Measurements from ENCODE around the gene ENTR1. TPM values are rescaled to one million over a fixed set of nuclear protein-coding genes. Genes with fewer than 3 reads are reported as not detected.

ENTR1 gene
- polyA plus RNA-seq, 1 donor from 2014 or later = 63.7 TPM

DNA sequence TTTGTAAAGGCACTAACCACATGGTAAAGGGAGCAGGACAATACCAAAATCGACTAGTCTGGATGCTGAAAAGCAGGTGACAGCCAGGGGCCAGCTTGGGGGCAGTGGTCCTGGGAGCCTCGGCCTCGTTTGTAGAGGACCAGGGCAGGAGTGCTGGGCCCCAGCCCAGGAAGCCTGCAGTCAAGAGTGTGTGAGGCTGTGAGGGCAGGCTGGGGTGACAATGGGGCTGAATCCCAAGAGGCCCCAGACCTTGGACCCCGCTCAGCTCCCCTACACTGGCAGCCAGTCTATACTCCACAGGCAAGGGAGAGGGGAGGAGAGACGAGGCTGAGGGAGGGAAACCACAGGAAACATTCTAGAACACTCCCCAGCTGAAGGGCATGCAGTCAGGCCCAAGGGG is 31.9 kb upstream of the ENTR1 start:
- Histone ChIP-seq H3K4me3 (ENCODE audit: low read length) (no peak overlapping the region), H3K27me3 (ENCODE audit: insufficient read depth, low read depth, low read length) (no peaks in the 10 kb centered on the region), H3K4me2 (ENCODE audit: low read length) (no peak overlapping the region), H2AFZ (ENCODE audit: low read depth, low read length) (no peak overlapping the region), H3K27ac (ENCODE audit: low read length) (no peak overlapping the region), H3F3A (ENCODE audit: insufficient read depth, low read length, poor library complexity, severe bottlenecking) (no peaks in the 10 kb centered on the region), H3K79me2 (replicated peaks; ENCODE audit: insufficient read depth, low read length) (peaks cover 18% of the 10 kb centered on the region), H4K20me1 (ENCODE audit: insufficient read depth) (no peaks in the 10 kb centered on the region), H3K36me3 (ENCODE audit: insufficient read depth, low read length) (peaks cover 6% of the 10 kb centered on the region), H3K9me2 (ENCODE audit: insufficient read depth, low read length) (no peaks in the 10 kb centered on the region), H3K9ac (ENCODE audit: low read length) (no peak overlapping the region), H3K9me3 (ENCODE audit: low read length) (no peaks in the 10 kb centered on the region)
- TF ChIP-seq POLR2AphosphoS5 (IDR thresholded peaks at IDR 0.05) (no peak), EZH2 (IDR thresholded peaks at IDR 0.05; ENCODE audit: borderline replicate concordance, insufficient read depth, low read length, poor library complexity, severe bottlenecking) (no peak), TAF1 (IDR thresholded peaks at IDR 0.05; ENCODE audit: low read depth) (no peak), RAD21 (conservative IDR thresholded peaks at IDR 0.05) (no peak), EP300 (conservative IDR thresholded peaks at IDR 0.05; ENCODE audit: poor library complexity, severe bottlenecking) (no peak), SMC3 (conservative IDR thresholded peaks at IDR 0.05; ENCODE audit: poor library complexity) (no peak), MXI1 (conservative IDR thresholded peaks at IDR 0.05; ENCODE audit: poor library complexity, severe bottlenecking) (no peak)
- TF ChIP-seq, protein P1, sequence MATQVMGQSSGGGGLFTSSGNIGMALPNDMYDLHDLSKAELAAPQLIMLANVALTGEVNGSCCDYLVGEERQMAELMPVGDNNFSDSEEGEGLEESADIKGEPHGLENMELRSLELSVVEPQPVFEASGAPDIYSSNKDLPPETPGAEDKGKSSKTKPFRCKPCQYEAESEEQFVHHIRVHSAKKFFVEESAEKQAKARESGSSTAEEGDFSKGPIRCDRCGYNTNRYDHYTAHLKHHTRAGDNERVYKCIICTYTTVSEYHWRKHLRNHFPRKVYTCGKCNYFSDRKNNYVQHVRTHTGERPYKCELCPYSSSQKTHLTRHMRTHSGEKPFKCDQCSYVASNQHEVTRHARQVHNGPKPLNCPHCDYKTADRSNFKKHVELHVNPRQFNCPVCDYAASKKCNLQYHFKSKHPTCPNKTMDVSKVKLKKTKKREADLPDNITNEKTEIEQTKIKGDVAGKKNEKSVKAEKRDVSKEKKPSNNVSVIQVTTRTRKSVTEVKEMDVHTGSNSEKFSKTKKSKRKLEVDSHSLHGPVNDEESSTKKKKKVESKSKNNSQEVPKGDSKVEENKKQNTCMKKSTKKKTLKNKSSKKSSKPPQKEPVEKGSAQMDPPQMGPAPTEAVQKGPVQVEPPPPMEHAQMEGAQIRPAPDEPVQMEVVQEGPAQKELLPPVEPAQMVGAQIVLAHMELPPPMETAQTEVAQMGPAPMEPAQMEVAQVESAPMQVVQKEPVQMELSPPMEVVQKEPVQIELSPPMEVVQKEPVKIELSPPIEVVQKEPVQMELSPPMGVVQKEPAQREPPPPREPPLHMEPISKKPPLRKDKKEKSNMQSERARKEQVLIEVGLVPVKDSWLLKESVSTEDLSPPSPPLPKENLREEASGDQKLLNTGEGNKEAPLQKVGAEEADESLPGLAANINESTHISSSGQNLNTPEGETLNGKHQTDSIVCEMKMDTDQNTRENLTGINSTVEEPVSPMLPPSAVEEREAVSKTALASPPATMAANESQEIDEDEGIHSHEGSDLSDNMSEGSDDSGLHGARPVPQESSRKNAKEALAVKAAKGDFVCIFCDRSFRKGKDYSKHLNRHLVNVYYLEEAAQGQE (IDR thresholded peaks at IDR 0.05; ENCODE audit: borderline replicate concordance) = no peak
- TF ChIP-seq, protein P2, sequence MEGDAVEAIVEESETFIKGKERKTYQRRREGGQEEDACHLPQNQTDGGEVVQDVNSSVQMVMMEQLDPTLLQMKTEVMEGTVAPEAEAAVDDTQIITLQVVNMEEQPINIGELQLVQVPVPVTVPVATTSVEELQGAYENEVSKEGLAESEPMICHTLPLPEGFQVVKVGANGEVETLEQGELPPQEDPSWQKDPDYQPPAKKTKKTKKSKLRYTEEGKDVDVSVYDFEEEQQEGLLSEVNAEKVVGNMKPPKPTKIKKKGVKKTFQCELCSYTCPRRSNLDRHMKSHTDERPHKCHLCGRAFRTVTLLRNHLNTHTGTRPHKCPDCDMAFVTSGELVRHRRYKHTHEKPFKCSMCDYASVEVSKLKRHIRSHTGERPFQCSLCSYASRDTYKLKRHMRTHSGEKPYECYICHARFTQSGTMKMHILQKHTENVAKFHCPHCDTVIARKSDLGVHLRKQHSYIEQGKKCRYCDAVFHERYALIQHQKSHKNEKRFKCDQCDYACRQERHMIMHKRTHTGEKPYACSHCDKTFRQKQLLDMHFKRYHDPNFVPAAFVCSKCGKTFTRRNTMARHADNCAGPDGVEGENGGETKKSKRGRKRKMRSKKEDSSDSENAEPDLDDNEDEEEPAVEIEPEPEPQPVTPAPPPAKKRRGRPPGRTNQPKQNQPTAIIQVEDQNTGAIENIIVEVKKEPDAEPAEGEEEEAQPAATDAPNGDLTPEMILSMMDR (IDR thresholded peaks at IDR 0.05; ENCODE audit: poor library complexity, severe bottlenecking) = no peak

DNA sequence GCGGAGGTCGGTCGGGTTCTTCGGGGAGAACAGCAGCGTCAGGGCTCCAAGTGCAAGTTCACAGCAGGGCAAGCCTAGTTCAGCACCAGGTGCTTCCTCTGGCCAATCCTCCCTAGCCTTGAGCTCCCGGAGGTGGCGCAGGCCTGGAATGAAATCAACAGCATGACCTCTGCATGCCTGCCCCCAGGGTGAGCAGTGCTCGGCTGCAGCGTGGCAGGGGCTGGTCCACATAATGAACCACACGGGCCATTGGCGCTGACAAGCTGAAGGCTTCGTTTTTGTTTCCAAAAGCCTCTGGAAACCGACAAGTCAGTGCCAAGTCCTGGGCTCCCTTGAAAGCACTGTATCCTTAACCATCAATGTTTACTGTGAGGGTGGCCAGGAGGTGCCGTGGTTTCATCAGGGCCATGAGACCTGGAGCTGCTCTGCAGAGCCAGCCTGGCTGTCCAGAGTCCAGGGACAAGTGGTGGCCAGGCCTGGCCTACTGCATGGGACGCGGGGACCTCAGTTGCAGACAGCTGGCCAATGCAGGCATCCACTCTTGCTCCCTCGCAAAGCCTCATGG is 31.3 kb upstream of the ENTR1 start:
- no peak overlapping the region for H3K27ac ChIP-seq (ENCODE audit: low read length)
- H3K9ac ChIP-seq (ENCODE audit: low read length) = no peak overlapping the region
- no peaks in the 10 kb centered on the region for H3K9me3 ChIP-seq (ENCODE audit: low read length)
- no peaks in the 10 kb centered on the region for H3F3A ChIP-seq (ENCODE audit: insufficient read depth, low read length, poor library complexity, severe bottlenecking)
- no peak overlapping the region for H3K4me3 ChIP-seq (ENCODE audit: low read length)
- H3K36me3 ChIP-seq (ENCODE audit: insufficient read depth, low read length) = peaks cover 6% of the 10 kb centered on the region
- TF ChIP-seq SMC3 (conservative IDR thresholded peaks at IDR 0.05; ENCODE audit: poor library complexity) (no peak), EZH2 (IDR thresholded peaks at IDR 0.05; ENCODE audit: borderline replicate concordance, insufficient read depth, low read length, poor library complexity, severe bottlenecking) (no peak), RAD21 (conservative IDR thresholded peaks at IDR 0.05) (no peak), EP300 (conservative IDR thresholded peaks at IDR 0.05; ENCODE audit: poor library complexity, severe bottlenecking) (no peak), TAF1 (IDR thresholded peaks at IDR 0.05; ENCODE audit: low read depth) (no peak), MXI1 (conservative IDR thresholded peaks at IDR 0.05; ENCODE audit: poor library complexity, severe bottlenecking) (no peak), POLR2AphosphoS5 (IDR thresholded peaks at IDR 0.05) (no peak)
- TF ChIP-seq, protein P1 (IDR thresholded peaks at IDR 0.05; ENCODE audit: borderline replicate concordance) = no peak
- TF ChIP-seq, protein P2 (IDR thresholded peaks at IDR 0.05; ENCODE audit: poor library complexity, severe bottlenecking) = no peak
- H3K9me2 ChIP-seq (ENCODE audit: insufficient read depth, low read length) = no peaks in the 10 kb centered on the region
- H3K79me2 ChIP-seq (replicated peaks; ENCODE audit: insufficient read depth, low read length) = peaks cover 23% of the 10 kb centered on the region
- H3K4me2 ChIP-seq (ENCODE audit: low read length) = no peak overlapping the region
- no peaks in the 10 kb centered on the region for H4K20me1 ChIP-seq (ENCODE audit: insufficient read depth)
- H3K27me3 ChIP-seq (ENCODE audit: insufficient read depth, low read depth, low read length) = no peaks in the 10 kb centered on the region
- no peak overlapping the region for H2AFZ ChIP-seq (ENCODE audit: low read depth, low read length)

All from neural cell (in vitro differentiated cells).